Fibroblast of upper back skin (primary cell): ENCODE data around the gene PDCD10.
A peak's percentile ranks its signal among the peaks of the same experiment; 100 is the strongest.

Experiments used
- DNase-seq: peaks from one replicate; pipeline ENCODE4 v3.0.0-alpha.2; 2013

Gene PDCD10

DNA sequence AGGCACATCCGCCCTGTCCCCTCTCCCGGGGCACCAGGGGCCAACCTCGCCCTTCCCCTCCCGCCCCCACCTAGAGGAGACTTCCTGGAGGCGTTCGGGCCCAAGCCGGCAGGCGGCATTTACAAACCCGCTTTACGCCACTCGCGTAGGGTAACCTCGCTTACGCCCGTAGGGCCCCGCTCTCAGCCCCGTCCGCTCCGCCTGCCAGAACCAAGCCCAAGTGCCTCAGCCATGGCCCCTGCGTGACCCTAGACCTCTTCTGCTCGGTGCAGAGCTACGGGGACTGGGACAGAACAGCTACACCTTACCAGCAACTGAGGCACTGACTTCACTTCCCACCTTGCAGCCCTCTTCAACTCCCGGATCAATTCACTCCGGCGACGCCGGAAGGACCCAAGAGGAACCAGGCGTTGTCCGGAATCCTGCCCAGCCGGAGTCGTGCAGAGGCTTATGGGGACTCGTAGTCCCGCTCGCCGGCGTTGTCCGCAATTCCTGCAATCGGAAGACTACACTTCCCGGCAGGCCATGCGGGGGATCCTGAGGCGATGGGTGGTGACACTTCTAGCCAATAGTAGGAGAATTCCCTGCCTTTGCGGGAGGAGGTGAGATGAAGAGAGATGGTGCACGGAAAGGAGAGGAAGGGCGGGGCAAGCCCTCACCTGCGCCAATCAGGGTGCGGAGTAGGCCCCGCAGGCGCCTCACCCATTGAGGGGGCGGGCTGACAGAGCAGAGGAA lies at the start of gene PDCD10:
PDCD10 (minus strand) TSS at position 395 of the 735 bp plus-strand sequence. CDS start 14,735 bp downstream, outside the sequence.
- peak; percentile 98 for DNase-seq

DNA sequence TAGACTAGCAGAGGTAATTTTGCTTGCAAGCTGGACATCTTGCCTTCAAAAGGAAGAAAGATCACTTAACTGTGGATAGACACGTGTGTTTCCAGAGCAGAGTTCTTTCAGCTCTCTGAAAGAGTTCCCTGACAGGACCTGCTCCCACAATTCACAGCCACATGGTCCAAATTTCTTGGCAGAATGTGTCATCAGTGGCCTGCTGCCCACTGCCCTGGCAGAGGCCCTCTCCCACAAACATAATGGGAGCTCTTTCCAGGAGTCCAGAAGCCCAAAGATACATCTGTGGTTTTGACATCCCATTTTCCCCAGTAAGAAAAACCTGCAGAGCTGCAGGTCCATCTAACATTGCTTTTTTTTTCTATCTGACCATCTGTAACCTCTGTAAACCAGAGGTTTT lies 49.1 kb upstream of the PDCD10 start:
- DNase-seq: no peak

DNA sequence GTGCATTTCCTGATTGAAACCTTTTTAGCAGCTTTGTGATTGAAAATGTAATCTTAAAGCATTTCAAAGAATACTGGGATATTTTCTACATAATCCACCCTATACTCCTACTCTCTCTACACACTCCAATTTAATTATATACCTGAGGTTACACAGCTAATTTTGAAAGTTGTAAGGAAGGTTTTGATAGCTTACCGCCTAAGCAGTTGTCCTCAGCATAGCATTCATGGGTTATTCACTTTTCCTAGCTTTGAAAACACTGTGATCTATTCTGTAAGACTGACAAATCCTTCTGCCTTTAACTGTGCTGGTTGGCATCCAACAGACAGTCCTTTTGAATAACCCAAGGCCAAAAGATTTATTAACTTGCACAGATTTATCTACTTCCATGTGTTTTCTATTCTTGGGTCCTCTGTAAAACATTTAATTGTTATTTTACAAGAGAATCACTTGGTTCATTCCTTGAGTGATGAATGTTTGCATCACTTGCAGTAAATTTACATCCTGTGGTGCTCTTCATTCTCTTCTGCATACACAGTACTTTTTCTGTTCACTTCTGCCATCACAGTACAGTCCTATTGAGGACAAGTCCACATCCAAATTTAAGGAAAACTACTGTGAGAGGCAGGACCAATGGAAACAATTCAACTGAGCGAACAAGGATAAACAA lies 45.7 kb upstream of the PDCD10 start:
- no peak for DNase-seq

DNA sequence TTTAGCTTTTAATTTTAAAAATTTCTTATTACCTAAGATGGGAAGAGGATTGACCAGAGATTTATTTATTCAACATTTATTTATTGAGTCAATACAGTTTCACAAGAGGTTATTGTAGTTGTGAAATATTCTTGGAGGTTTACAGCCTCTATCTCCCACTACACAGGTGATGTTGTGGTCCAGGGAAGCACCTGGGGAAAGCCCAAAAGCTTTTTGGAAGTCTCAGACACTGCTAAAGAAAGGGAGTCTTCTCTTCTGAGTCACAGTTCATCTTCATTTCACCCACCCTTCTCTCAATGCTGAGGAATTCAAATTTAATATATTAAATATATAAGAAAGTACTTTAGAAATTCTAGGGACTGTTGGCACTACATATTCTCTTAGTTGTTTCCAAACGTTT lies 42.7 kb upstream of the PDCD10 start:
- no peak for DNase-seq

GRCh38 chr3:167776066-167776685 lies 41.5 kb upstream of the PDCD10 start:
- DNase-seq: no peak

DNA sequence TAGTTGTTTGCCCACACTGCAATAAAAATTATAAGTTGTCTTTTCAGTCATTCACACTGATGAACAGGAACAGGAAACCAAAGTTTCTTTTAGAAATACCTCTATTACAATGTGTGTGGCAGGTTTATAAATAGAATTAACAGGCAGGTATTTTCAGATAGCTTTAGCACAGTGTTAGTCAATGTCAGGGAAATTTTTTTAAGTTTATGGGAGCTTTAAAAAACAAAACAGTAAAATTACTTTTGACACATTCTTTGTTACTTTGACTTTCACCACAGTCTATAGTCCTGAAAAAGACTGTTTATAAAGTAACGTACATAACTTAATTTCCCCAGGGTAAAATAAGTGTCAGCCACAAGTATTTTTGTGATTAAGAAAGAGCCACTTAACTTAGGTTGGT lies 38.9 kb upstream of the PDCD10 start:
- DNase-seq: no peak

GRCh38 chr3:167772992-167773391 lies 38.3 kb upstream of the PDCD10 start:
- DNase-seq: no peak

GRCh38 chr3:167762296-167762695 lies 27.6 kb upstream of the PDCD10 start:
- DNase-seq: no peak

DNA sequence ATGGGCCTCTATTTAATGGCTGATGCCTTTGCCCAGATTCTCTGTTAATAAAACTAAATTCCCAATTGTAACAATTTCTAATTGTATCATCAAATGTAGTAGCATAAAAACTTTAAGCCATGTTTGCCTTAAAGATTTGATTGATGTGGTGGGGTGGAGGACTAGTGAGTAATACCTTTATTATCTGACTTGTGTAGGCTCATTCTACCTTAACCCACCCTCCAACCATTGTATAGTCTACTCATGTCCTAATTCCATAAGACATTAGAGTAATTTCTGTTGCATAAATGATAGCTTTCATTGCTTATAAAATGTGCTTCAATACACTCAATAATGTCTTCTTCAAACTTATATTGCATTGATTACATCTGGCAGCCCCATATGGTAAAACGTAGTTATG lies 26.6 kb upstream of the PDCD10 start:
- DNase-seq: no peak

DNA sequence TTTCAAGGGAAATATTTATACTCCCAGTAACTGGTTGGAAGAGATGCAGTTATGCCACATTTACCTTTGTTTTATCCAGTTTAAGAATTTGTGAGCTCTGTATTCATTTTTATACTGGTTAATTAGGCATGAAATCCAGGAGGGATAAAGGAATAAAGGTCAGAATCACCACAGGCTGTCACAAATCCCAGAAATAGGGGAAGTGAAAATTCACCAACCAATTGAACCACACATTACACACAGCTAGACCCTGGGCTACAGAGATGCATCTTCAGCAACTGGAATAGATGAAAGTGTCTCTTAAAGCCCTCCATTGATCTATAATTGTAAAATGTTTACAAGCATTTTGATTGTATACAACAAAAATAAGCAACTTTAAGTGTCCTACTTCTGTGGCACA lies 19.4 kb upstream of the PDCD10 start:
- DNase-seq: no peak

GRCh38 chr3:167750272-167750971 lies 15.7 kb upstream of the PDCD10 start:
- DNase-seq: no peak

- DNase-seq: no peak
Observed at GRCh38 chr3:167749728-167750127, 15.0 kb upstream of the PDCD10 start.

GRCh38 chr3:167749209-167749608 lies 14.5 kb upstream of the PDCD10 start:
- no peak for DNase-seq

GRCh38 chr3:167743799-167744198 lies 9.1 kb upstream of the PDCD10 start:
- DNase-seq: no peak

DNA sequence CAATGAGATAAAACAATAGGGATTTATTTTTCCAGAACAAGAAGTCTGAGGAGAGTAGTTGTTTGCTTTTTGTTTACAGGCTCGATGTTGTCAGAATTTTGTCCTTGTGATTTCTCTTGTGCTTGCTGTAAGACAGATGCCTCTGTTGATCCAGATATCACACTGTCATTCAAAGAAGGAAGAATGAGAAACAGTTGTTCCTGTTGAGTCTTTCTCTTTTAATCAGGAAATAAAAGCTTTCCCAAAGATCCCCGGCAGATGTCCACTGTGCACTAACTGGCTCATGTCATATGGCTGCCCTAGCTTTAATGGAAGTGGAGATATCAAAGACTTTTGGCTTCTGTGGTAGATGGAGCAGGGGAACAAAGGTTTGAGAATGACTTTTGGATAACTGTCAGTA lies 7.6 kb upstream of the PDCD10 start:
- no peak for DNase-seq

DNA sequence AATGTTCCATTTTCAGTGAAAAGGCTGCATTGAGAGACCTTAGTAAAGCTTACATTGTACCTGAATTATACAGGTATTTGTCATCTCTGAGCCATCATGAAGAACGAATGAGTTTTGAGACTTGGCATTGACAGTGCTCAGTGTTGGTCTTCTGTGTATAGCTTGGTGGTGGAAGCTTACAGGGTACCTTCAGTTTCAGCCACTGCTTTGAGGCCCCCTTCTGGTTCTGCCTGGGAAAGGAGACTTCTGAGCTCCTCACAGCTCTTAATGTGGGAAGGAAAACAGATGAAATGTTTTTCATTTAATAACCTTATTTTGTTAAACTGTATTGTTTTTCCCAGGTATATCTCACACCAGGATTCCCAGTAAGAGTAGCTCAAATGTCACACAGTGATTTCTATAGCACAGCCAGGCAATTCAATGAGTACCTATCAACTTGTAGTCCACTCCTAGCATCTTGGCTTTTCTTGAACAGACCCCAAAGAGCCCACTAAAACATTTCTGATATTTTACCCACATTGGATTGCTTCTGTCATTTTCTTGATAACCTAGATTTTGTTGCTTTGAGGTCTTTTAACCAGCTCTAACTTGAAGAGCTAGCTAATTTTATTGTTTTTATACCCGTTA lies 6.4 kb upstream of the PDCD10 start:
- DNase-seq: peak; percentile 33

- DNase-seq: no peak
Observed at GRCh38 chr3:167739190-167739810, 4.6 kb upstream of the PDCD10 start.

DNA sequence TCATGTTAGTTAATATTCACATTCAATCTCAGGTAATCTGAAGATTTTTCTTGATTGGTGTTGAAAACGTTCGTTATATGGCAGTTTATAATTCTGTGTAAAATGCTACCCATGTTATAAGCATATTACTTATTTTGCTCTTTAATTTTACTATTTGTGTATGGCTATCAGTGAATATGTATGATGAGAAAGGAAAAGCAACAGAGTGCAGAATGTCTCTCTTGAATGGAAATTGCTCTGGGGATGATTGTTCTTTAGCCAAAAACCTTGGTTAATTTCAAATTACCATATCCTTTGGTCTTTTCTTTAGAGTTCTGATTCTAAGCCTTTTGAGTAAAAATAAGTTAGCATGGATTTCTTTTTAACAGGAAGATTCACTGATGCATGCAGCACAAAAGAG lies 3.3 kb upstream of the PDCD10 start:
- DNase-seq: no peak

DNA sequence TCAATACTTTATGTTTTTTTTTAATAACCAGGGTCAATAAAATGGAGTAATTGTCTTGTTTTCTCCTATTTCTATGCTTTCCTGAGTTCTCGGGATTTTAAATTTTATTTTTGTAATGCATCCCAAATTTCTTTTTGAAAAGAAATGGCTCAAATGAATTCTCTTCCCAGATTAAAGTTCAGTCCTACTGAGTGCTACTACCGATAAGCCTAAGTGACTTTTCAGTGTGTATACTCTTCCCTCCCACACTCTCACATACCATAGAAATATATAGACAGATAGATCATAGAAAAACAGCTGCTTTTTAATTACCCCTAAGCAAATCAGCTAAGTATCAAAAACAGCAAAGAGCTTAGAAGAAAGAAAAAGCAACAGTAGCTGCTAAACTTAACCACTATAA lies 2.3 kb upstream of the PDCD10 start:
- no peak for DNase-seq

DNA sequence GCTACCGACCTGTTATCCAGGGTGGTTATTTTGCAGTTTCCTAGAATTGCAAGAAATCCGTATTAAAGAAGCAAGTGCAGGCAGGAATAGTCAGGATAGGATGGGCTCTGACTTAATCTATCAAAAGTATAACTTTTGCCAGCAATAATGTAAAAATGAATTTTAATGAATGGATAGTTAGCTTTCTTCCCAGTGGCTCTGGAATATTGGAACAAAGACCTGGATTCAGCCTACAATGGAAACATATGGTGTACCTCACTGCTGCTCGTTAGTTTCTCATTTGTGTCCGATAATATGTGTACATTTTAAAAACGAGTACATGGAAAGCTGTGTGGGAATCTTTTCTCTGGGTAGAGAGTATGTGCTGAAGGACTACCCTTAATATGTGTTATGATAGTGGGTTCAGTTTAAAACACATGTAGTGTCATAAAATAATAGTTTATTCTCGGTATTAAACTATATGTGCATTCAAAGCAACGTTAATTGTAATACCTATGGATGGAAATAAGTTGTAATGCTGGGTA lies 1.6 kb upstream of the PDCD10 start:
- no peak for DNase-seq

DNA sequence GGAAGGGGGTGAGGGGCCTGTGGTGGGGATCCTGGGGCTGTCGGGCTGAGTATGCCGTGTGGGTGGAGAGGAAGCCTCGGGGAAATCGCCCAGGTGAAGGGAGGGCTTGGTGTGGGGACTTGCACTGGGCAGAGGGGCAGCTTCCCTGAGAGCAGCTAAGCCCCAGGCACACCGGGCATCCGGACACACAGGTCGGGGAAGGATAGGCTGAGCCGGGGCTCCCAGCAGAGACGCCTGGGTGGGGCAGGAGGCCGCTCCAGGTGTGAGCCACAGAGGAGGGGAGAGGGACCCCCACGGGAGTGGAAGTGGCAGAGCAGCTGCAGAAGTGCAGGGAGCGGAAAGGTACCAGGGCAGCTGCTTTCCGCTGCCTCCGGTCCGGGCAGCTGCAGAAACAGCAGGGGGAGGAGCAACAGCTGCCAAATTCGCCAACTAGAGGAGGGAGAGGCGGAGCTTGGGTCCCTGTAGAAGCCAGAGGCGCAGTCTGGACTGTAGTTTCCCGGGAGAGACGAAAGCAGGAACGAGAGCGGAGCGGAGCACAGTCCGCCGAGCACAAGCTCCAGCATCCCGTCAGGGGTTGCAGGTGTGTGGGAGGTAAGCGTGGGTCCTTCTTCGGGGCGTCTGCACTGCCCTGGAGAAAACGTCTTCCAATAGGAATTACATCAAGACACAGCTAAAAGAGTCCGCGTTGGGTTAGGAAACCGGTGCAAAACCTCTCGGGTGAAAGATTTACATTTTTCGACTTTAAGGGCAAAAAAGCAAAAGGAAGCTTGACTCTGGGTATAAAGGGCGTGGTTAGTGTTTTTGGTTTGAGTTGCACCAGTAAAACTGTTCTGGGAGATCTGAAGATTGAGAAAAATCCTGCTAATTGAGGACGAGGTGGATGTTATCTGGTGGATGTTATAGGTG lies 794 bp upstream of the PDCD10 start, which contains the start of gene SERPINI1:
SERPINI1 (plus strand) TSS at position 489 of the 906 bp plus-strand sequence. CDS start 53,408 bp downstream, outside the sequence.
- DNase-seq: peak; percentile 86
